Spleen (tissue), 7 donors: Measurements from ENCODE around the gene HSPB3.

ENCODE experiments used
- CTCF ChIP-seq, 11 experiments: fragments of 200-600 bp in 7 of 11; fragments of 450-650 bp in 4 of 11; sonication (generic) in 4 of 11; IDR thresholded peaks in 8 of 11; conservative IDR thresholded peaks in 3 of 11; 1 replicate in 7 of 11; 2 replicates in 4 of 11; pipeline versions ENCODE4 v1.4.0 to v1.8.0; 2016 to 2021; ENCODE audit warnings: antibody characterized with exemption in 11 of 11, inconsistent platforms in 4 of 11, mild to moderate bottlenecking in 1 of 11
- POLR2A ChIP-seq, 3 donors: fragments of 450-650 bp; IDR thresholded peaks; one replicate each; pipeline ENCODE4 v1.5.1; 2017; ENCODE audit warnings: antibody characterized with exemption in 3 of 3, mild to moderate bottlenecking in 1 of 3
- POLR2AphosphoS5 ChIP-seq, 3 donors: sonication (generic); formaldehyde crosslinking; IDR thresholded peaks; one replicate each; pipeline ENCODE4 v1.5.1; 2017; ENCODE audit warnings: antibody characterized with exemption in 3 of 3
- donor health status: DM: no; HTN: no; CAD: no; lungs with moderate emphysema.
- donor health status: DM: no; HTN: no; CAD: no.
- donor health status: DM: no; HTN: no; CAD: no.

- TF ChIP-seq CTCF (IDR thresholded peaks at IDR 0.05 in 8 of 11, conservative IDR thresholded peaks at IDR 0.05 in 3 of 11) (no peak), POLR2A (IDR thresholded peaks at IDR 0.05) (no peak), POLR2AphosphoS5 (IDR thresholded peaks at IDR 0.05) (no peak)
Observed at GRCh38 chr5:54491326-54491725, 35.8 kb downstream of the HSPB3 start.
